Ishikawa (cell line): ENCODE data around the gene EGLN3.

Source experiments
- EGR1 ChIP-seq: IDR thresholded peaks from 2 replicates; pipeline ENCODE4 v1.6.1; 2012
- EP300 ChIP-seq: IDR thresholded peaks from 2 replicates; pipeline ENCODE4 v1.6.1; 2012; ENCODE audit warnings: borderline replicate concordance
- FOXM1 ChIP-seq: IDR thresholded peaks from 2 replicates; pipeline ENCODE4 v1.6.1; 2012; ENCODE audit warnings: low read depth, borderline replicate concordance
- NFIC ChIP-seq: IDR thresholded peaks from 2 replicates; pipeline ENCODE4 v1.6.1; 2012
- RAD21 ChIP-seq: IDR thresholded peaks from 2 replicates; pipeline ENCODE4 v1.6.1; 2012; ENCODE audit warnings: low read depth
- REST ChIP-seq: IDR thresholded peaks from 2 replicates; pipeline ENCODE4 v1.6.1; 2012; ENCODE audit warnings: low read depth, mild to moderate bottlenecking
- TAF1 ChIP-seq: IDR thresholded peaks from 2 replicates; pipeline ENCODE4 v1.6.1; 2012; ENCODE audit warnings: low read depth, mild to moderate bottlenecking
- TCF12 ChIP-seq: IDR thresholded peaks from 2 replicates; pipeline ENCODE4 v1.6.1; 2012; ENCODE audit warnings: low read depth
- YY1 ChIP-seq: IDR thresholded peaks from 2 replicates; pipeline ENCODE4 v1.6.1; 2012; ENCODE audit warnings: low read depth
- ZBTB7A ChIP-seq: IDR thresholded peaks from 2 replicates; pipeline ENCODE4 v1.6.1; 2012; ENCODE audit warnings: low read depth

- TF ChIP-seq EP300 (no peak), YY1 (no peak), ZBTB7A (no peak), FOXM1 (no peak), NFIC (no peak), RAD21 (no peak), EGR1 (no peak), TAF1 (no peak), REST (no peak), TCF12 (no peak)
Measured at GRCh38 chr14:33894339-33894738, 56.5 kb downstream of the EGLN3 start.
